Erythroblast (primary cell): Measurements from ENCODE around the gene PTPRN2.

Experiments
- DNase-seq, 2 experiments: peaks; one replicate each; lab custom pipeline; 2025; lab: John Stamatoyannopoulos, UW
- GATA1 ChIP-seq: IDR thresholded peaks from 2 replicates; pipeline ENCODE4 v1.6.1; 2011; ENCODE audit warnings: low read depth, mild to moderate bottlenecking, control low read depth, low read length, moderate library complexity
- POLR2A ChIP-seq: IDR thresholded peaks from 2 replicates; pipeline ENCODE4 v1.6.1; 2011; ENCODE audit warnings: mild to moderate bottlenecking, low read length

PTPRN2 gene

GRCh38 chr7:157652161-157652953, 935.3 kb downstream of the PTPRN2 start:
- DNase-seq = no peak
- TF ChIP-seq POLR2A (no peak), GATA1 (no peak)

- DNase-seq = no peak
- no peak for TF ChIP-seq POLR2A
- TF ChIP-seq GATA1 = no peak
These were observed 936.1 kb downstream of the PTPRN2 start for GRCh38 chr7:157651366-157652160.

DNA sequence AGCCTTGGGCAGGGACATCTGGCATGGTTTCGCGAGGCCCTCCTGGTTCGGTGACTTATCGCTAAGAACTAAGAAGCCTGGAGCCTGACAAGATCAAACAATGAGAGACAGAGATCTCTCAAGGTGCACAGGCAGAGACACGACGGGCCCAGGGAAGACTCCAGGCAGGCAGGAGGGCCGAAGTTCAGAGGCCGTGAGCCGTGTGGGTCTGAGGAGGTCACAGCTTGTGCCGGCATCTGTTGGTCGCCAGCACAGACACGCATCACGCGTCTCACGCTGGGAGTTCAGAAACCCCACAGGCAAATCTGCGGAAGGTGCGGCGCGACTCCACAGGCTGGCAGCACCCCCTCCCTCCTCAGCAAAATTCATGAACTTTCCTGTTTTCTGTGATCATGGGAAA, 936.8 kb downstream of the PTPRN2 start:
- DNase-seq = no peak
- TF ChIP-seq POLR2A = no peak
- TF ChIP-seq GATA1 = no peak

DNA sequence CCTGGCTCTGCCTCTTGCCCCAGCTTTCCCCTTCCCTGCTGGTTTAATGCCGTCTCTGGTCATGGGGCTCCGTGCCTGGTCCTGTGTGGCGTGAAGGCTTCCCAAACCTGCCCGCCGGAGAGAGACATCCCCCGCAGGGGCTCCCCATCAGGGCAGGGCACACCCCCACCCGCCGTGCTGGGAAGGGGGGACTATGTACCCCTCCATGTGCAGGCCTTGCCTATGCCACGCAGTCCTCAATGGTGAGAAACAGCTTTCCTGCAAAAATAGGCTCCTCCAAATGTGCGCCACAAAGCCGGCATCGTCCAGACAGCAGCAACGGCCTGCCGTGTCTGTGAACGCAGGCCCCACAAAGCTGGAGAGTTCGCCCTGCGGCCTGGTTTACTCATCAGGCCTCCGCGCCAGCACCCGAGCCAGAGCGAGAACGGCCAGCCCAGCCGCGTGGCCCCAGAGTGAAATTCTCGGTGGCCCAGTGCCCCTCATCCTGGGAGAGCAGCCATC, 937.4 kb downstream of the PTPRN2 start:
- no peak for DNase-seq
- TF ChIP-seq POLR2A = no peak
- TF ChIP-seq GATA1 = no peak

DNA sequence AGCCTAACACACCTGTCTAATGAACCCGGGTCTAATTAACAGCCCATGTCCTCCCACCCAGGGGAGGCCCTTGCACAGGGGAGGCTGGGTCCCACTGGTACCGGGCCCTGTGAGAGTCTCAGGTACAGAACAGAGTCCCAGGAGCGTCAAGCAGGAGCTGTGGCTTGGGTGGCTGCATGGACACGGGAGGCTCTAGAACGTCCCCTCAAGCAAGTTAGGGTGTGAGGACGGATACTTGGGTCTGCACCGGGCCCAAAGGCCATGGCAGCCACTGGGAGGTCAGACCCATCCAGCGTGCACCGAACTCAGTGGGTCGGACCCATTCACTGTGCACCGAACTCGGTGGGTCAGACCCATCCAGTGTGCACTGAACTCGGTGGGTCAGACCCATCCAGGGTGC, 941.1 kb downstream of the PTPRN2 start:
- DNase-seq = no peak
- TF ChIP-seq POLR2A (no peak), GATA1 (no peak)

DNA sequence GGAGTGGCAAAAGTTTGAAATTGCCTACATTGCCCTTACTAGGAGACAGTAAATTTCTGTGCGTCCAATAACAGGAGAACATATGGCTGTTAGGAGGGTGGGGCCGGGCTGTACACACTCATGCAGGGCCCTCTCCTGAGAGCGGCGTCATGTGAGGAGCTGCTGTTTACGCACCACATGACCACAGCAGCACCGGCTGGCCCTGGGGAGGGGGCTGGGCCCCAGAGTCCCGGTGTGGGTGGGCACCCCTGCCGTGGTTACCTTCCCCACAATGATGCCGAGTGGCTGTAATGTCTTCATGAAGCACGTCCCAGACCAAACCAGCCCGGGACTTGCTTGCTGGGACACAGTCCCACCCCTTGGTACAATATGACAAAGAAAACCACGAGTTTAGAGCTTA, 942.1 kb downstream of the PTPRN2 start:
- no peak for TF ChIP-seq POLR2A
- TF ChIP-seq GATA1 = no peak
- no peak for DNase-seq

GRCh38 chr7:157644946-157645345, 942.7 kb downstream of the PTPRN2 start:
- no peak for DNase-seq
- no peak for TF ChIP-seq GATA1
- TF ChIP-seq POLR2A = no peak

GRCh38 chr7:157643525-157643970, 944.1 kb downstream of the PTPRN2 start:
- no peak for TF ChIP-seq POLR2A
- TF ChIP-seq GATA1 = no peak
- no peak for DNase-seq

GRCh38 chr7:157641866-157642265, 945.8 kb downstream of the PTPRN2 start:
- TF ChIP-seq POLR2A (no peak), GATA1 (no peak)
- DNase-seq = no peak

- DNase-seq = no peak
- TF ChIP-seq GATA1 (no peak), POLR2A (no peak)
These were observed 947.5 kb downstream of the PTPRN2 start for GRCh38 chr7:157640144-157640543.

- DNase-seq = no peak
- TF ChIP-seq GATA1 = no peak
These were observed 949.1 kb downstream of the PTPRN2 start for GRCh38 chr7:157638563-157638962.

DNA sequence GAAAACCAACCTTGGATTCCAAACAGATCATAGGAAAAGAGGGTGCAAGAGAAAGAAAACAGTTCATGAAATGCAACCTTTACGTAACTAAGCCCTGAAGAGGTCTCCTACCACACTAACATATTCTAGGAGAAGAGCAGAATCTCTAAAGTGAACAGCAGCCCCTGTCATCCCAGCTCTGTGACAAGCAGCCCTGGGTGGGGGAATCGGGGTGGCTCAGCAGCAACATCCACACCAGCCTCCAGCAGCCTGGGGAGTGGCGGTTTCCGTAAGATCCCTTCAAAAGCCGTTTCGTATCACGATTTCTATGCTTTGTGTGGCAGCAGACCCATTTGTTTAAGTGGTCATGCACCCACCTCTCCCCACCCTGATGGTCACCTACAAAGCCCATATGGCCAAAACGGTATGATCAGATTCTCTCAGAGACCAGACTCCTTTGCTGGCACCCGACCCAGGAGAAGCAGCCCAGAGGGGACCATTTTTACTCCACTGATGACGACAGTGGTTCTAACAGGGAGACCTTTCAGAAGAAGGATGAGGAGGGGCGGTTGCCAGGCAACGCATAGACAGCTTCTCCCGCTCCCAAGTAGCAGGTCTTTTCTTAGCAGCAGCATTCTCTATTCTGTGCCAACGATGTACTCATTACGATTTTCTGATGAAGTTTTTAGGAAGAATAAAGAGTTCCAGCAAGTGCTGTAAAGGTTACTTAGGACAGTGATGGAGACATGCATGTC, 950.2 kb downstream of the PTPRN2 start:
- DNase-seq = no peak
- TF ChIP-seq POLR2A (no peak), GATA1 (no peak)

DNA sequence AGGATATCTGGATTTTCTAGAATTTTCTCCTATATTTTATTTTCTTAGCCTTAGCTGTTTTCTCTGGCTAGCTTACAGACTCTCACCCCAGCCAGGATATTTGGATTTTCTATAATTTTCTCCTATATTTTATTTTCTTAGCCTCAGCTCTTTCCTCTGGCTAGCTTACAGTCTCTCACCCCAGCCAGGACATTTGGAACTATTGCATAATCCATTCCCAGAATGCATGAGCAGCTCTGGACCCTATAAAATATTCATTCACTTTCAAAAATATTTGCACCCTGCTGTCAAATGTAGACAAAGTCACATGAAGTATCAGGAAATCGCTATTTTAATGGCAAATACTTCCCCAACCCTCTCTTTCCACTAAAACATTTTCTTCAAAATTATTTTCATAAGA, 952.0 kb downstream of the PTPRN2 start:
- TF ChIP-seq POLR2A (no peak), GATA1 (no peak)
- no peak for DNase-seq

DNA sequence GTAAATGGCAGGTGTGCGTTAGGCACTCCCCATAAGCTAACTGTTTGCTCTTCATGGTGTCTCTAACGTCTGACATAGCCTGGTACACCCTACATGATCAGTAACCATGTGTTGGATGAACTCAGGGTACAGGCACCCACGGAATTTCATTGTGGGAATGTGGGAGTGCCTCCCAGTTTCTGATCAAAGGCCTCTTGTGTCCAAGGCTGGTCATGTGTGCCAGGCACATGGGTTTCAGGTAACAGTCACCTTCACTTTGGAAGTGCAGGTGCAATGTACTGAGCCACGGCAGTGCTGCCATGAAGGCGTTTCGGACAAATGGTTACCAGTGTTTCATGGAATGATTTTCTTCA, 952.5 kb downstream of the PTPRN2 start:
- TF ChIP-seq GATA1 (no peak), POLR2A (no peak)
- DNase-seq = no peak
